Bronchial epithelial cell (primary cell): ENCODE measurements around the gene FOXRED1. TPM values are rescaled to one million over a fixed set of nuclear protein-coding genes. Genes with fewer than 3 reads are reported as not detected.

ENCODE experiments used
- DNase-seq: peaks from one replicate; pipeline ENCODE4 v3.0.0-alpha.2; 2010; ENCODE audit warnings: low read depth
- FAIRE-seq: peaks from 2 replicates; lab custom pipeline; 2011; peaks lifted over from hg19 to GRCh38; lab: Jason Lieb, UNC
- H3K27me3 ChIP-seq: 2 replicates; pipeline ENCODE4 v1.5.1; 2011; ENCODE audit warnings: low read length; ENCODE audit not compliant: control insufficient read depth, insufficient read depth
- H3K36me3 ChIP-seq: 2 replicates; pipeline ENCODE4 v1.5.1; 2011; ENCODE audit warnings: low read length; ENCODE audit not compliant: control insufficient read depth, insufficient read depth
- H3K4me3 ChIP-seq: 2 replicates; pipeline ENCODE4 v1.5.1; 2011; ENCODE audit warnings: mild to moderate bottlenecking, low read depth, low read length, control low read depth
- CTCF ChIP-seq: IDR thresholded peaks from 2 replicates; pipeline ENCODE4 v1.5.1; 2011; ENCODE audit warnings: mild to moderate bottlenecking, moderate library complexity, low read length, control low read depth, inconsistent platforms; ENCODE audit not compliant: insufficient read depth, severe bottlenecking
- total RNA-seq: library from RNA; depleted of rRNA; stranded (reverse); fragments of >200 nt; gene quantifications from 2 replicates; pipeline ENCODE4 v1.2.1, GENCODE V29; 2014

The FOXRED1 gene
- total RNA-seq, 1 donor from 2014 or later, result 16.8 TPM

GRCh38 chr11:126297004-126297403 is 28.1 kb downstream of the FOXRED1 start:
- Histone ChIP-seq H3K36me3 (peaks cover 1% of the 10 kb centered on the region), H3K4me3 (no peak overlapping the region), H3K27me3 (no peaks in the 10 kb centered on the region)
- no peak for DNase-seq
- no peak for FAIRE-seq
- no peak for TF ChIP-seq CTCF

- FAIRE-seq, result no peak
- peak within 1 kb of the TSS; percentile 87 for H3K4me3 ChIP-seq
- peak; percentile 82 for DNase-seq
- no peaks in the 10 kb centered on the region for H3K27me3 ChIP-seq
- H3K36me3 ChIP-seq, result no peaks in the 10 kb centered on the region
- no peak for TF ChIP-seq CTCF
Measured at GRCh38 chr11:126303623-126304456, 34.9 kb downstream of the FOXRED1 start, which contains the start of gene DCPS. Gene DCPS (plus strand): TSS chr11:126304060. CDS start chr11:126304081, 21 bp downstream.

GRCh38 chr11:126304457-126305075 is 35.6 kb downstream of the FOXRED1 start:
- Histone ChIP-seq H3K27me3 (no peaks in the 10 kb centered on the region), H3K36me3 (no peaks in the 10 kb centered on the region), H3K4me3 (peak overlapping the region; percentile 87)
- no peak for FAIRE-seq
- no peak for DNase-seq
- no peak for TF ChIP-seq CTCF

GRCh38 chr11:126305699-126306098 is 36.7 kb downstream of the FOXRED1 start:
- Histone ChIP-seq H3K36me3 (no peaks in the 10 kb centered on the region), H3K4me3 (no peak overlapping the region), H3K27me3 (no peaks in the 10 kb centered on the region)
- TF ChIP-seq CTCF, result no peak
- DNase-seq, result no peak
- no peak for FAIRE-seq

GRCh38 chr11:126307706-126308105 is 38.8 kb downstream of the FOXRED1 start:
- no peaks in the 10 kb centered on the region for H3K27me3 ChIP-seq
- FAIRE-seq (no peak), DNase-seq (peak; percentile 43)
- H3K36me3 ChIP-seq, result no peaks in the 10 kb centered on the region
- peak; percentile 37 for TF ChIP-seq CTCF
- no peak overlapping the region for H3K4me3 ChIP-seq
